ENCODE results near the gene OR13D1. TPM values are rescaled to one million over a fixed set of nuclear protein-coding genes. Genes with fewer than 3 reads are reported as not detected.

OR13D1 gene
- polyA plus RNA-seq (2013, experiment 1 of 2), result not detected
- not detected for polyA plus RNA-seq (2013, experiment 2 of 2)

- Histone ChIP-seq H4K5ac (ENCODE audit: low read length) (no peak within 1 kb of the TSS), H3K23ac (ENCODE audit: low read length) (no peak within 1 kb of the TSS), H3K4me1 (ENCODE audit: control insufficient read depth, low read depth, low read length) (no peaks in the 10 kb centered on the region), H2AK5ac (ENCODE audit: low read length) (no peak within 1 kb of the TSS), H3K4ac (ENCODE audit: low read depth, low read length) (no peak within 1 kb of the TSS), H2BK120ac (ENCODE audit: low read depth, low read length) (no peak within 1 kb of the TSS), H3K36me3 (ENCODE audit: control insufficient read depth, insufficient read depth, low read length) (no peaks in the 10 kb centered on the region), H3K79me2 (ENCODE audit: control insufficient read depth, insufficient read depth, low read length) (no peaks in the 10 kb centered on the region), H3K4me2 (ENCODE audit: low read length) (no peak within 1 kb of the TSS), H2BK15ac (replicated peaks; ENCODE audit: low read depth) (no peak within 1 kb of the TSS), H3K4me3 (ENCODE audit: low read length) (no peak within 1 kb of the TSS), H4K8ac (ENCODE audit: low read depth, low read length) (no peak within 1 kb of the TSS), H2BK5ac (ENCODE audit: low read length) (no peak within 1 kb of the TSS), H3K79me1 (ENCODE audit: low read length) (no peaks in the 10 kb centered on the region), H3K18ac (ENCODE audit: low read length) (no peak within 1 kb of the TSS), H3K9ac (ENCODE audit: low read length) (no peak within 1 kb of the TSS), H3K27ac (ENCODE audit: low read depth, low read length) (no peak within 1 kb of the TSS), H3K56ac (ENCODE audit: low read length) (no peak within 1 kb of the TSS), H3K27me3 (ENCODE audit: insufficient read depth, low read length, poor library complexity) (no peaks in the 10 kb centered on the region)
- WGBS (ENCODE audit: extremely low coverage, insufficient coverage, low lambda C conversion rate), result no CpG with 5 or more reads among the region's 1 CpG
- DNase-seq, result no peak
Measured at GRCh38 chr9:104694218-104694617, at the start of gene OR13D1. TSS of gene OR13D1 (plus strand) at chr9:104694518. CDS start at chr9:104694518, 0 bp downstream.

- no peaks in the 10 kb centered on the region for H3K79me2 ChIP-seq (ENCODE audit: control insufficient read depth, insufficient read depth, low read length)
- H3K4me3 ChIP-seq (ENCODE audit: low read length), result no peak overlapping the region
- H3K4me2 ChIP-seq (ENCODE audit: low read length), result no peak overlapping the region
- no peak overlapping the region for H3K4ac ChIP-seq (ENCODE audit: low read depth, low read length)
- H3K23ac ChIP-seq (ENCODE audit: low read length), result no peak overlapping the region
- no peak overlapping the region for H4K5ac ChIP-seq (ENCODE audit: low read length)
- no peak for DNase-seq
- no peak overlapping the region for H2BK5ac ChIP-seq (ENCODE audit: low read length)
- H3K56ac ChIP-seq (ENCODE audit: low read length), result no peak overlapping the region
- no peak overlapping the region for H3K9ac ChIP-seq (ENCODE audit: low read length)
- H3K4me1 ChIP-seq (ENCODE audit: control insufficient read depth, low read depth, low read length), result no peaks in the 10 kb centered on the region
- H2BK15ac ChIP-seq (replicated peaks; ENCODE audit: low read depth), result no peak overlapping the region
- H3K36me3 ChIP-seq (ENCODE audit: control insufficient read depth, insufficient read depth, low read length), result no peaks in the 10 kb centered on the region
- H2AK5ac ChIP-seq (ENCODE audit: low read length), result no peak overlapping the region
- H3K27me3 ChIP-seq (ENCODE audit: insufficient read depth, low read length, poor library complexity), result no peaks in the 10 kb centered on the region
- no peak overlapping the region for H3K18ac ChIP-seq (ENCODE audit: low read length)
- H3K79me1 ChIP-seq (ENCODE audit: low read length), result no peaks in the 10 kb centered on the region
- no peak overlapping the region for H4K8ac ChIP-seq (ENCODE audit: low read depth, low read length)
- H2BK120ac ChIP-seq (ENCODE audit: low read depth, low read length), result no peak overlapping the region
- no CpG with 5 or more reads among the region's 2 CpGs for WGBS (ENCODE audit: extremely low coverage, insufficient coverage, low lambda C conversion rate)
- H3K27ac ChIP-seq (ENCODE audit: low read depth, low read length), result no peak overlapping the region
Measured at GRCh38 chr9:104658496-104659195, 35.7 kb upstream of the OR13D1 start.

GRCh38 chr9:104675611-104676010 lies 18.7 kb upstream of the OR13D1 start:
- WGBS (ENCODE audit: extremely low coverage, insufficient coverage, low lambda C conversion rate), result no CpG with 5 or more reads among the region's 2 CpGs
- Histone ChIP-seq H3K18ac (ENCODE audit: low read length) (no peak overlapping the region), H3K56ac (ENCODE audit: low read length) (no peak overlapping the region), H3K27me3 (ENCODE audit: insufficient read depth, low read length, poor library complexity) (no peaks in the 10 kb centered on the region), H3K27ac (ENCODE audit: low read depth, low read length) (no peak overlapping the region), H2BK120ac (ENCODE audit: low read depth, low read length) (no peak overlapping the region), H4K8ac (ENCODE audit: low read depth, low read length) (no peak overlapping the region), H2AK5ac (ENCODE audit: low read length) (no peak overlapping the region), H3K9ac (ENCODE audit: low read length) (no peak overlapping the region), H3K79me2 (ENCODE audit: control insufficient read depth, insufficient read depth, low read length) (no peaks in the 10 kb centered on the region), H3K4ac (ENCODE audit: low read depth, low read length) (no peak overlapping the region), H3K4me3 (ENCODE audit: low read length) (no peak overlapping the region), H3K4me1 (ENCODE audit: control insufficient read depth, low read depth, low read length) (no peaks in the 10 kb centered on the region), H3K23ac (ENCODE audit: low read length) (no peak overlapping the region), H2BK15ac (replicated peaks; ENCODE audit: low read depth) (no peak overlapping the region), H3K36me3 (ENCODE audit: control insufficient read depth, insufficient read depth, low read length) (no peaks in the 10 kb centered on the region), H3K79me1 (ENCODE audit: low read length) (no peaks in the 10 kb centered on the region), H2BK5ac (ENCODE audit: low read length) (no peak overlapping the region), H4K5ac (ENCODE audit: low read length) (no peak overlapping the region), H3K4me2 (ENCODE audit: low read length) (no peak overlapping the region)
- DNase-seq, result no peak

- DNase-seq, result peak; percentile 71
Measured at GRCh38 chr9:104682642-104683041, 11.7 kb upstream of the OR13D1 start.

GRCh38 chr9:104686081-104686480 lies 8.2 kb upstream of the OR13D1 start:
- H3K9ac ChIP-seq (ENCODE audit: low read length), result no peak overlapping the region
- no peak overlapping the region for H3K23ac ChIP-seq (ENCODE audit: low read length)
- H3K4me3 ChIP-seq (ENCODE audit: low read length), result no peak overlapping the region
- no peak for DNase-seq
- no peaks in the 10 kb centered on the region for H3K79me2 ChIP-seq (ENCODE audit: control insufficient read depth, insufficient read depth, low read length)
- no peak overlapping the region for H3K27ac ChIP-seq (ENCODE audit: low read depth, low read length)
- no peak overlapping the region for H3K4me2 ChIP-seq (ENCODE audit: low read length)
- no CpG with 5 or more reads among the region's 2 CpGs for WGBS (ENCODE audit: extremely low coverage, insufficient coverage, low lambda C conversion rate)
- H4K8ac ChIP-seq (ENCODE audit: low read depth, low read length), result no peak overlapping the region
- no peak overlapping the region for H2BK5ac ChIP-seq (ENCODE audit: low read length)
- H2BK120ac ChIP-seq (ENCODE audit: low read depth, low read length), result no peak overlapping the region
- no peaks in the 10 kb centered on the region for H3K36me3 ChIP-seq (ENCODE audit: control insufficient read depth, insufficient read depth, low read length)
- H3K79me1 ChIP-seq (ENCODE audit: low read length), result no peaks in the 10 kb centered on the region
- no peak overlapping the region for H3K18ac ChIP-seq (ENCODE audit: low read length)
- no peak overlapping the region for H4K5ac ChIP-seq (ENCODE audit: low read length)
- H2BK15ac ChIP-seq (replicated peaks; ENCODE audit: low read depth), result no peak overlapping the region
- H3K27me3 ChIP-seq (ENCODE audit: insufficient read depth, low read length, poor library complexity), result no peaks in the 10 kb centered on the region
- H3K4me1 ChIP-seq (ENCODE audit: control insufficient read depth, low read depth, low read length), result no peaks in the 10 kb centered on the region
- no peak overlapping the region for H3K56ac ChIP-seq (ENCODE audit: low read length)
- no peak overlapping the region for H2AK5ac ChIP-seq (ENCODE audit: low read length)
- no peak overlapping the region for H3K4ac ChIP-seq (ENCODE audit: low read depth, low read length)

More at GRCh38 chr9:104682642-104683041, 11.7 kb upstream of the OR13D1 start:
- WGBS (ENCODE audit: extremely low coverage, insufficient coverage, low lambda C conversion rate), result no CpG with 5 or more reads among the region's 3 CpGs
- H3K27me3 ChIP-seq (ENCODE audit: insufficient read depth, low read length, poor library complexity), result no peaks in the 10 kb centered on the region
- no peak overlapping the region for H2BK15ac ChIP-seq (replicated peaks; ENCODE audit: low read depth)
- no peak overlapping the region for H3K56ac ChIP-seq (ENCODE audit: low read length)
- no peak overlapping the region for H3K4me2 ChIP-seq (ENCODE audit: low read length)
- no peaks in the 10 kb centered on the region for H3K4me1 ChIP-seq (ENCODE audit: control insufficient read depth, low read depth, low read length)
- H3K4me3 ChIP-seq (ENCODE audit: low read length), result no peak overlapping the region
- no peak overlapping the region for H4K5ac ChIP-seq (ENCODE audit: low read length)
- no peak overlapping the region for H2AK5ac ChIP-seq (ENCODE audit: low read length)
- no peak overlapping the region for H2BK120ac ChIP-seq (ENCODE audit: low read depth, low read length)
- H3K79me1 ChIP-seq (ENCODE audit: low read length), result no peaks in the 10 kb centered on the region
- no peak overlapping the region for H3K4ac ChIP-seq (ENCODE audit: low read depth, low read length)
- H3K79me2 ChIP-seq (ENCODE audit: control insufficient read depth, insufficient read depth, low read length), result no peaks in the 10 kb centered on the region
- no peak overlapping the region for H4K8ac ChIP-seq (ENCODE audit: low read depth, low read length)
- H3K36me3 ChIP-seq (ENCODE audit: control insufficient read depth, insufficient read depth, low read length), result no peaks in the 10 kb centered on the region
- no peak overlapping the region for H3K27ac ChIP-seq (ENCODE audit: low read depth, low read length)
- no peak overlapping the region for H3K23ac ChIP-seq (ENCODE audit: low read length)
- H2BK5ac ChIP-seq (ENCODE audit: low read length), result no peak overlapping the region
- no peak overlapping the region for H3K18ac ChIP-seq (ENCODE audit: low read length)
- H3K9ac ChIP-seq (ENCODE audit: low read length), result no peak overlapping the region

GRCh38 chr9:104700306-104700705 lies 6.0 kb downstream of the OR13D1 start:
- H3K4me3 ChIP-seq (ENCODE audit: low read length), result no peak overlapping the region
- no peak overlapping the region for H4K8ac ChIP-seq (ENCODE audit: low read depth, low read length)
- no peak overlapping the region for H3K18ac ChIP-seq (ENCODE audit: low read length)
- H3K4me2 ChIP-seq (ENCODE audit: low read length), result no peak overlapping the region
- no peaks in the 10 kb centered on the region for H3K79me2 ChIP-seq (ENCODE audit: control insufficient read depth, insufficient read depth, low read length)
- no peak overlapping the region for H2BK120ac ChIP-seq (ENCODE audit: low read depth, low read length)
- H3K56ac ChIP-seq (ENCODE audit: low read length), result no peak overlapping the region
- no peaks in the 10 kb centered on the region for H3K79me1 ChIP-seq (ENCODE audit: low read length)
- no peak overlapping the region for H2AK5ac ChIP-seq (ENCODE audit: low read length)
- no peak overlapping the region for H3K27ac ChIP-seq (ENCODE audit: low read depth, low read length)
- no peak for DNase-seq
- no CpG with 5 or more reads among the region's 3 CpGs for WGBS (ENCODE audit: extremely low coverage, insufficient coverage, low lambda C conversion rate)
- no peak overlapping the region for H4K5ac ChIP-seq (ENCODE audit: low read length)
- H3K36me3 ChIP-seq (ENCODE audit: control insufficient read depth, insufficient read depth, low read length), result no peaks in the 10 kb centered on the region
- no peak overlapping the region for H3K4ac ChIP-seq (ENCODE audit: low read depth, low read length)
- H2BK15ac ChIP-seq (replicated peaks; ENCODE audit: low read depth), result no peak overlapping the region
- H3K23ac ChIP-seq (ENCODE audit: low read length), result no peak overlapping the region
- no peaks in the 10 kb centered on the region for H3K4me1 ChIP-seq (ENCODE audit: control insufficient read depth, low read depth, low read length)
- H3K27me3 ChIP-seq (ENCODE audit: insufficient read depth, low read length, poor library complexity), result no peaks in the 10 kb centered on the region
- no peak overlapping the region for H2BK5ac ChIP-seq (ENCODE audit: low read length)
- H3K9ac ChIP-seq (ENCODE audit: low read length), result no peak overlapping the region
